Vagina (tissue), 2 donors: ENCODE measurements around the gene EDRF1.

ENCODE experiments used
- CTCF ChIP-seq, 3 experiments: fragments of 450-650 bp in 2 of 3; fragments of 200-600 bp in 1 of 3; sonication (generic) in 1 of 3; IDR thresholded peaks; one replicate each; pipeline ENCODE4 v1.5.1; 2017 to 2019; ENCODE audit warnings: antibody characterized with exemption in 3 of 3, mild to moderate bottlenecking in 2 of 3, moderate library complexity in 2 of 3
- POLR2A ChIP-seq, 2 donors: fragments of 450-650 bp; IDR thresholded peaks; one replicate each; pipeline ENCODE4 v1.6.1; 2017; ENCODE audit warnings: antibody characterized with exemption in 2 of 2, mild to moderate bottlenecking in 2 of 2, moderate library complexity in 2 of 2
- POLR2AphosphoS5 ChIP-seq, 2 donors: sonication (generic); formaldehyde crosslinking; IDR thresholded peaks; one replicate each; pipeline ENCODE4 v1.9.0; 2017; ENCODE audit warnings: antibody characterized with exemption in 2 of 2, mild to moderate bottlenecking in 2 of 2, low read depth in 1 of 2; ENCODE audit not compliant: insufficient read depth in 1 of 2

GRCh38 chr10:125769175-125769574 is 49.7 kb downstream of the EDRF1 start:
- TF ChIP-seq CTCF (IDR thresholded peaks at IDR 0.05) (no peak), POLR2A (IDR thresholded peaks at IDR 0.05) (no peak), POLR2AphosphoS5 (IDR thresholded peaks at IDR 0.05; ENCODE audit: insufficient read depth in 1 of 2, low read depth in 1 of 2) (no peak)
